Measurements from ENCODE around the gene PRR30.

PRR30 gene

GRCh38 chr2:27095745-27096651, 43.2 kb downstream of the PRR30 start:
- no peak for FAIRE-seq

- FAIRE-seq = no peak
Measured at GRCh38 chr2:27095427-27095744, 43.8 kb downstream of the PRR30 start.

- no peak for FAIRE-seq
Measured at GRCh38 chr2:27094353-27094984, 44.7 kb downstream of the PRR30 start.

DNA sequence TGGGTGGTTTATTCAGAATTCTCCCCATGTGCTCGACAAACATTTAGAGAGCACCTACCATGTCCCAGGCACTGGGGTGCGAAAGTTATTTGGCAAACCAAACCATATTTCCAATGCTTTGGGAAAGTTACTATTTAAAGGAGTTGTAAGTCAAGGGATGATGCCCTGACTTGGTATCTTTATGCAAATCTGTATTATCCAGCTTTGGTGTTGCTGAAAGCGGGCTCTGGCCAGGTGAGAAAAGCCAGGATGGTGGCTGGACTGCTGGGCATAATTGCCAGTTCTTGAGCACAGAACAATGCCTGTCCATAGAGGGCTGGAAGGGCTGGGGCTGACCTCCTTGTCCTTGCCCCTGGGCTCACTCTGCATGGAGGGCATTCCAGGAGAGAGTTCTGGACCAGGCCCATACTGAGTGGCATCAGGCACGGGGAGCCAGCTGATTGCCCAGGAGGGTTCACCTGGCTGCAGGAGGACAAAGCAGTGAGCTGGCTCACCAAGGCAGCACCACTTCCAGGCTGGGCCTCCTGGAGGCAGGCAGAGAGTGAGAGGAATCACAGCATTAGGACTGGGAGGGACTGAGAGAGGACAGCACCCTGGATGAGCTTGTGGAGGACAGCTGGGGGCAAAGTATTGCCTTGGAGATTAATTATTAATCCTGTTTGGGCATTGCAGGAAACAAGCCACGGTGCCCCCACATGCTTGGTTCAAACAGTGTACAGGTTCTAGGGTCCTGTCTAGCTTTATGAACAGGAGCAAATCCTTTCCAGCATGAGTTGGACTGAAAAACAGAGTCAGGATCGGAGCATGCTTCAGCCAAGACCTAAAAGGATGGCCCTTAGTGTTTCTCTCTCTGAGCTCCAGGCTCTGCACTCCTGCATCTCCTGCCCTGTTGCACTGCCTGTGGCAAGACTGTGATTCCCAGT, 45.5 kb downstream of the PRR30 start:
- FAIRE-seq = no peak

GRCh38 chr2:27092696-27093429, 46.3 kb downstream of the PRR30 start:
- FAIRE-seq = no peak

DNA sequence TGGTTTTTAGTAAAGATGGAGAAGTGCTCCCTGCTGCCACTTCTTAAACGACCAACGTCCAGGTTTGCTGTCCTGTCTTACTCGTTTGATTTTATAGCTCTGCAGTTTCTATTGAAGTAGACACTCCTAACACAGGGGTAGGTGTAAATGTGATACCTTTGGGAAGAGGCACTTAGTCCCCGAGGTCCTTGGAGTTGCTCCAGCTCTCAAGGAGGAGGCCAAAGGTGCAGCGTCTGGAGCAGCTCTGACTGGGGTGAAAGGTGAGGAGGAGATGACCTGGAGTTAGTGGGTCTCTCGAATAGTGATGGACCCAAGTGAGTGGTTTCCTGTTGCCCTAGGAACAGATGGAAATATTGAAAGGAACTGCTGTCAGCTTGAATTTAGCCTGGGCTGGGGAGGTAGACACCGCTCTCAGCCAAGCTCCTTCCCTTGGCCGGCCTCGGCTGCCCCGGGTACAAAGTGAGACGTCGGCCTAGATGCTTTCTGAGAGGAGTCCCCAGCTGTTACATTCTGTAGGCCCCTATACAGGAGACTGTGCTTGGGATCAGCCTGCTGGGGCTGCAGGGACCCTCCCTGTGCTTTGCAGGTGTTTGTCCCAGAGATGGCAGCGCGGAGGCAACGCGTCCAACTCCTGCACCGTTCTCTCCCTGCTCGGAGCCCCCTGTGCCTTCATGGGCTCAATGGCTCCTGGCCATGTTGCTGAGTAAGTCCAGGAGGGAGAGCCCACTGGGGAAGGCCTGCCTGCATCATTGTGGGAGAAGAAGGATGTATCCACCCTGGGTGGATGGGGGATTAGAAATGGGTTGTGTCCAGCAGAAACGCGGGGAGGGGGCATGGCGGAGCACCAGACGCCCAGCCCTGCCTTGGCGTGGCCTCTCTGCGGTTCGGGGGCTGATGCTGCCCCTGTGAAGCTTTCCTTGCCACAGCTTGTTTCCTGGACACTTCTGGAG, 47.2 kb downstream of the PRR30 start:
- no peak for FAIRE-seq

- no peak for FAIRE-seq
Measured at GRCh38 chr2:27089111-27089954, 49.9 kb downstream of the PRR30 start.

DNA sequence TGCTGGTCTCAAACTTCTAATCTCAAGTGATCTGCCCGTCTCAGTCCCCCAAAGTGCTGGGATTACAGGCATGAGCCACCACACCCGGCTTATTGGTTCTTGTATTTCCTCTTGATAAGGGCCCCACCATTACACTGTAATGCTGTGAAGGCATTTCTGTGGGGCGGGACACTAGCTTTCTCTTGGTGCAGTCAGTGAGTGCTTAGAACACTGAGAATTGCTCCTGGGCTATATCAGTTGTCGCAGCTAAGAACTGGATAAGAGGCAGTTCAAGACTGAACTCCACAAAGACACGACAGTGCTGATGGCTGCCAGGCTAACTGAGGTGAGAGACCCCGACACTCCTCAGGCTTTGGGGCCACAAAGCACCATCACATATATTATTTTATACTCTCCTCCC, 50.6 kb downstream of the PRR30 start:
- FAIRE-seq = no peak

DNA sequence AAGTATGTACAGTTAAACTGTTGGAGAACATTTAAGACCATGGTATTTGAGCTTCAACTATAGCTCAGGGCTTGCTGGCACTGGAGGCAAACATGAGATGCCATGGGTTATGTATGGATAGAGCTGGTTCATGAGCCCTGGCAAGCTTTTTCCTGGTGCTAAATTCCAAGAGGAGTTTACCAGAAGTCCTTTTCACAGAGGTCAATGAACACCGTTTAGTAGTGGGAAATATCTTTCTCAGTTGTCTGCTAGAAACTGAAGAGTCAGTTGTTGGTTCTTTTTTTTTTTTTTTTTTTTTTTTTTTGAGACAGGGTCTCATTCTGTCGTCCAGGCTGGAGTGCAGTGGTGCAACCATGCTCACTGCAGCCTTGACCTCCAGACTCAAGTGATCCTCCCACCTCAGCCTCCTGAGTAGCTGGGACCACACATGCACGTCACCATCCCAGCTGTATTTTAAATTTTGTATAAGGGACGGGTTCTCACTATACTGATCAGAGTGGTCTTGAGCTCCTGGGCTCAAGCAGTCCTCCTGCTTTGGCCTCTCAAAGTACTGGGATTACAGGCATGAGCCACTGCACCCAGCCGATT, 51.3 kb downstream of the PRR30 start:
- no peak for FAIRE-seq

Data from TTC549 (cell line).